H9 (cell line): ENCODE results near the gene ARL16. TPM values are rescaled to one million over a fixed set of nuclear protein-coding genes. Genes with fewer than 3 reads are reported as not detected.
A peak's percentile ranks its signal among the peaks of the same experiment; 100 is the strongest.

Experiments
- DNase-seq: peaks from one replicate; pipeline ENCODE4 v3.0.0-alpha.2; 2017
- H2AFZ ChIP-seq: one replicate; pipeline ENCODE4 v1.6.1; 2013; ENCODE audit warnings: mild to moderate bottlenecking, low read length, control low read depth, moderate library complexity
- H2AK5ac ChIP-seq: 2 replicates; pipeline ENCODE4 v1.6.1; 2013; ENCODE audit warnings: low read length, control low read depth, mixed read lengths; ENCODE audit not compliant: insufficient read length
- H2BK120ac ChIP-seq: one replicate; pipeline ENCODE4 v1.6.1; 2013; ENCODE audit warnings: low read depth, mild to moderate bottlenecking, low read length, control low read depth, inconsistent platforms; ENCODE audit not compliant: poor library complexity, severe bottlenecking
- H2BK12ac ChIP-seq: 2 replicates; pipeline ENCODE4 v1.6.1; 2013; ENCODE audit warnings: low read length, control low read depth, mixed read lengths, low read depth; ENCODE audit not compliant: insufficient read length
- H2BK15ac ChIP-seq: 2 replicates; pipeline ENCODE4 v1.6.1; 2013; ENCODE audit warnings: low read depth, low read length, control low read depth
- H2BK20ac ChIP-seq: one replicate; pipeline ENCODE4 v1.6.1; 2013; ENCODE audit warnings: low read depth, mild to moderate bottlenecking, low read length, control low read depth, inconsistent platforms; ENCODE audit not compliant: poor library complexity, severe bottlenecking
- H2BK5ac ChIP-seq: 2 replicates; pipeline ENCODE4 v1.6.1; 2013; ENCODE audit warnings: low read length, control low read depth, mixed read lengths; ENCODE audit not compliant: insufficient read length
- H3K14ac ChIP-seq: 2 replicates; pipeline ENCODE4 v1.6.1; 2013; ENCODE audit warnings: low read length, control low read depth; ENCODE audit not compliant: insufficient read depth
- H3K18ac ChIP-seq: 2 replicates; pipeline ENCODE4 v1.6.1; 2013; ENCODE audit warnings: low read depth, mild to moderate bottlenecking, mixed read lengths, low read length, control low read depth; ENCODE audit not compliant: insufficient read length
- H3K23ac ChIP-seq: 2 replicates; pipeline ENCODE4 v1.6.1; 2013; ENCODE audit warnings: low read length, control low read depth, mixed read lengths, low read depth; ENCODE audit not compliant: insufficient read length
- H3K23me2 ChIP-seq: 2 replicates; pipeline ENCODE4 v1.6.1; 2013; ENCODE audit warnings: low read depth, mild to moderate bottlenecking, mixed read lengths, low read length, control low read depth; ENCODE audit not compliant: insufficient read length, poor library complexity, severe bottlenecking
- H3K27ac ChIP-seq: 2 replicates; pipeline ENCODE4 v1.5.1; 2013; ENCODE audit warnings: low read length, control low read depth, mixed read lengths, low read depth; ENCODE audit not compliant: insufficient read length
- H3K27me3 ChIP-seq: 2 replicates; pipeline ENCODE4 v1.6.1; 2013; ENCODE audit warnings: low read length, control low read depth, inconsistent platforms; ENCODE audit not compliant: insufficient read depth
- H3K4ac ChIP-seq: 2 replicates; pipeline ENCODE4 v1.6.1; 2013; ENCODE audit warnings: low read depth, mild to moderate bottlenecking, control low read depth, inconsistent platforms, low read length, moderate library complexity
- H3K4me1 ChIP-seq: 2 replicates; pipeline ENCODE4 v1.6.1; 2013; ENCODE audit warnings: low read length, control low read depth, inconsistent platforms; ENCODE audit not compliant: insufficient read depth
- H3K4me2 ChIP-seq: 2 replicates; pipeline ENCODE4 v1.6.1; 2013; ENCODE audit warnings: low read length, control low read depth, mixed read lengths; ENCODE audit not compliant: insufficient read length, insufficient read depth
- H3K56ac ChIP-seq: 2 replicates; pipeline ENCODE4 v1.6.1; 2013; ENCODE audit warnings: low read depth, mild to moderate bottlenecking, mixed read lengths, low read length, control low read depth; ENCODE audit not compliant: insufficient read length
- H3K79me1 ChIP-seq: 2 replicates; pipeline ENCODE4 v1.6.1; 2013; ENCODE audit warnings: low read depth, mild to moderate bottlenecking, moderate library complexity, low read length, control low read depth, inconsistent platforms; ENCODE audit not compliant: insufficient read depth, poor library complexity, severe bottlenecking
- H3K79me2 ChIP-seq: 2 replicates; pipeline ENCODE4 v1.6.1; 2013; ENCODE audit warnings: low read length, control low read depth, inconsistent platforms; ENCODE audit not compliant: insufficient read depth
- H3K9ac ChIP-seq: 2 replicates; pipeline ENCODE4 v1.6.1; 2013; ENCODE audit warnings: low read length, control low read depth, mixed read lengths; ENCODE audit not compliant: insufficient read length; ENCODE audit errors: extremely low read depth
- H3K9me3 ChIP-seq: one replicate; pipeline ENCODE4 v1.6.1; 2013; ENCODE audit warnings: low read depth, low read length, inconsistent platforms; ENCODE audit not compliant: control insufficient read depth
- H3T11ph ChIP-seq: one replicate; pipeline ENCODE4 v1.6.1; 2013; ENCODE audit warnings: mild to moderate bottlenecking, low read length, control low read depth, inconsistent platforms
- H4K20me1 ChIP-seq: one replicate; pipeline ENCODE4 v1.6.1; 2013; ENCODE audit not compliant: control insufficient read depth, insufficient read length, insufficient read depth
- H4K5ac ChIP-seq: 2 replicates; pipeline ENCODE4 v1.6.1; 2013; ENCODE audit warnings: low read depth, mild to moderate bottlenecking, mixed read lengths, low read length, control low read depth; ENCODE audit not compliant: insufficient read length
- H4K8ac ChIP-seq: replicated peaks from 2 replicates; pipeline ENCODE4 v1.6.1; 2013; ENCODE audit warnings: low read length, control low read depth, mixed read lengths, low read depth; ENCODE audit not compliant: insufficient read length
- H4K91ac ChIP-seq: 2 replicates; pipeline ENCODE4 v1.6.1; 2013; ENCODE audit warnings: low read depth, mild to moderate bottlenecking, moderate library complexity, mixed read lengths, low read length, control low read depth; ENCODE audit not compliant: insufficient read length
- H3K27ac Mint-ChIP-seq, 3 experiments: 2 replicates in 2 of 3; 3 replicates in 1 of 3; pipeline ENCODE4 v1.8.0; 2020 to 2021; ENCODE audit warnings: mixed read lengths in 3 of 3, mild to moderate bottlenecking in 1 of 3, moderate library complexity in 1 of 3
- H3K27me3 Mint-ChIP-seq: 2 replicates; pipeline ENCODE4 v1.8.0; 2021; ENCODE audit warnings: low read depth, mild to moderate bottlenecking, moderate library complexity, mixed read lengths
- H3K36me3 Mint-ChIP-seq, 3 experiments: 2 replicates in 2 of 3; 3 replicates in 1 of 3; pipeline ENCODE4 v1.8.0; 2020 to 2021; ENCODE audit warnings: low read depth in 3 of 3, mixed read lengths in 3 of 3; ENCODE audit not compliant: insufficient read depth in 1 of 3
- H3K4me1 Mint-ChIP-seq, 2 experiments: 2 replicates each; pipeline ENCODE4 v1.8.0; 2020; ENCODE audit warnings: mixed read lengths in 2 of 2
- H3K4me3 Mint-ChIP-seq, 2 experiments: 2 replicates in 1 of 2; 3 replicates in 1 of 2; pipeline ENCODE4 v1.8.0; 2020 to 2021; ENCODE audit warnings: mild to moderate bottlenecking in 2 of 2, mixed read lengths in 2 of 2, moderate library complexity in 1 of 2
- H3K9me3 Mint-ChIP-seq, 2 experiments: 2 replicates in 1 of 2; 3 replicates in 1 of 2; pipeline ENCODE4 v1.8.0; 2020; ENCODE audit warnings: mild to moderate bottlenecking in 2 of 2, mixed read lengths in 2 of 2, moderate library complexity in 1 of 2
- CTCF ChIP-seq: fragments of 200-600 bp; sonication (generic); conservative IDR thresholded peaks from 3 replicates; pipeline ENCODE4 v1.8.0; 2021; ENCODE audit warnings: antibody characterized with exemption, mild to moderate bottlenecking
- WGBS: extraction: QIAGEN DNeasy Blood & Tissue Kit; methylation state at CpG from one replicate; pipeline ENCODE4 v1.1.7; 2013; ENCODE audit warnings: missing lambda C conversion rate, low lambda C conversion rate, mixed read lengths; ENCODE audit not compliant: insufficient read length; ENCODE audit errors: extremely low coverage; 5-methylcytosine and 5-hydroxymethylcytosine counted together
- total RNA-seq: library from RNA; stranded (reverse); gene quantifications from 2 replicates; pipeline ENCODE4 v1.2.1, GENCODE V29; 2021

Gene ARL16
- total RNA-seq, 1 experiment from 2014 or later = 58.6 TPM

GRCh38 chr17:81651692-81652091 is 31.9 kb downstream of the ARL16 start:
- Histone ChIP-seq H4K8ac (no peak overlapping the region), H3K9me3 (no peaks in the 10 kb centered on the region), H2AFZ (no peak overlapping the region), H3K27ac (no peak overlapping the region), H2BK20ac (no peak overlapping the region), H3K79me2 (no peaks in the 10 kb centered on the region), H4K20me1 (no peaks in the 10 kb centered on the region), H2BK12ac (no peak overlapping the region), H3K4me1 (peaks cover 3% of the 10 kb centered on the region; the same call in 1 of the 2 replicates), H3K4me2 (no peak overlapping the region), H4K5ac (no peak overlapping the region), H3K23ac (no peak overlapping the region), H3K18ac (no peak overlapping the region), H2BK15ac (no peak overlapping the region), H3K14ac (no peak overlapping the region), H2AK5ac (no peak overlapping the region), H3K23me2 (peaks cover 4% of the 10 kb centered on the region), H3T11ph (no peak overlapping the region), H2BK120ac (no peak overlapping the region), H3K27me3 (no peaks in the 10 kb centered on the region; the same call in 1 of the 2 replicates), H3K79me1 (no peaks in the 10 kb centered on the region), H2BK5ac (no peak overlapping the region), H3K56ac (no peak overlapping the region), H3K9ac (no peak overlapping the region), H3K4ac (no peak overlapping the region), H4K91ac (no peak overlapping the region)
- Mint-ChIP-seq H3K9me3 (no peaks in the 10 kb centered on the region; a peak in 2 of 5 replicates), H3K4me3 (peak overlapping the region in 1 of 2 experiments; percentile 18; a peak in 1 of 5 replicates), H3K36me3 (no peaks in the 10 kb centered on the region), H3K4me1 (peaks cover 13 to 20% of the 10 kb centered on the region in 2 experiments), H3K27me3 (peaks cover 2% of the 10 kb centered on the region), H3K27ac (no peak overlapping the region)
- no peak for TF ChIP-seq CTCF
- DNase-seq = peak; percentile 32
- WGBS = no CpG with 5 or more reads among the region's 10 CpGs
